Activated B cell treated with CpG ODN at 0.5 μM for 24 hours (primary cell): ENCODE measurements around the gene KCNQ1. TPM values are rescaled to one million over a fixed set of nuclear protein-coding genes. Genes with fewer than 3 reads are reported as not detected.
A peak's percentile ranks its signal among the peaks of the same experiment; 100 is the strongest.

Experiments
- ATAC-seq: fragments of 200-7000 bp; cut with Tn5 transposase; one replicate; pipeline ENCODE4 v1.10.0; 2021; ENCODE audit warnings: low read depth, mild to moderate bottlenecking, moderate library complexity
- CTCF ChIA-PET: fragments of 350-600 bp; sonication (Branson Sonifier 250); formaldehyde crosslinking; loops from one replicate; lab custom pipeline; 2021; ENCODE audit warnings: antibody characterized with exemption; lab: Charles Lee
- POLR2A ChIA-PET: fragments of 350-600 bp; sonication (Branson Sonifier 250); formaldehyde crosslinking; loops from one replicate; lab custom pipeline; 2021; ENCODE audit warnings: antibody characterized with exemption; lab: Charles Lee
- DNase-seq: peaks from one replicate; pipeline ENCODE4 v3.0.0; 2022
- H3K27ac Mint-ChIP-seq: one replicate; pipeline ENCODE4 v1.8.0; 2020; ENCODE audit warnings: mixed read lengths
- H3K27me3 Mint-ChIP-seq: one replicate; pipeline ENCODE4 v1.8.0; 2021; ENCODE audit warnings: mixed read lengths
- H3K36me3 Mint-ChIP-seq: one replicate; pipeline ENCODE4 v1.8.0; 2021; ENCODE audit warnings: low read depth, mixed read lengths
- H3K4me1 Mint-ChIP-seq: one replicate; pipeline ENCODE4 v1.8.0; 2021; ENCODE audit warnings: mixed read lengths
- H3K4me3 Mint-ChIP-seq: one replicate; pipeline ENCODE4 v1.8.0; 2020; ENCODE audit warnings: mild to moderate bottlenecking, mixed read lengths
- H3K9me3 Mint-ChIP-seq: one replicate; pipeline ENCODE4 v1.8.0; 2020; ENCODE audit warnings: mixed read lengths
- CTCF ChIP-seq: fragments of 200-600 bp; IDR thresholded peaks from one replicate; pipeline ENCODE4 v1.8.0; 2022; ENCODE audit warnings: antibody characterized with exemption, mild to moderate bottlenecking
- intact Hi-C: fragments of 100-400 bp; cut with micrococcal nuclease; formaldehyde crosslinking; loops from one replicate; pipeline ENCODE4 v1.15.1; 2024
- total RNA-seq: library from RNA; stranded (reverse); gene quantifications from 2 replicates; pipeline ENCODE4 v1.2.3, GENCODE V29; 2022

Gene KCNQ1
- total RNA-seq, 1 donor from 2014 or later: 6.5 TPM

GRCh38 chr11:2461253-2461955 is 16.6 kb downstream of the KCNQ1 start:
- ChIA-PET CTCF (no interaction called here), POLR2A (no interaction called here)
- Mint-ChIP-seq H3K27ac (no peak overlapping the region), H3K27me3 (no peaks in the 10 kb centered on the region), H3K4me1 (peaks cover 63% of the 10 kb centered on the region), H3K4me3 (no peak overlapping the region), H3K9me3 (no peaks in the 10 kb centered on the region), H3K36me3 (no peaks in the 10 kb centered on the region)
- TF ChIP-seq CTCF: no peak
- DNase-seq (no peak), ATAC-seq (no peak)
- intact Hi-C loops: no loop called here

GRCh38 chr11:2461956-2462542 is 17.2 kb downstream of the KCNQ1 start:
- H3K36me3 Mint-ChIP-seq: no peaks in the 10 kb centered on the region
- ChIA-PET POLR2A (no interaction called here), CTCF (interaction anchor here (0.7 to 0.8 kb wide), 2 partner anchors 425 to 457 kb away, joined by 3 read pairs; no protein-coding TSS in a partner anchor)
- DNase-seq (no peak), ATAC-seq (no peak)
- no peak overlapping the region for H3K4me3 Mint-ChIP-seq
- no peaks in the 10 kb centered on the region for H3K27me3 Mint-ChIP-seq
- intact Hi-C loops: loop anchor here (2.0 kb wide), 2 partner anchors 15 to 33 kb away; no protein-coding TSS in a partner anchor
- H3K27ac Mint-ChIP-seq: no peak overlapping the region
- TF ChIP-seq CTCF: no peak
- H3K4me1 Mint-ChIP-seq: peaks cover 69% of the 10 kb centered on the region
- H3K9me3 Mint-ChIP-seq: no peaks in the 10 kb centered on the region

- H3K36me3 Mint-ChIP-seq: no peaks in the 10 kb centered on the region
- H3K9me3 Mint-ChIP-seq: no peaks in the 10 kb centered on the region
- H3K27me3 Mint-ChIP-seq: no peaks in the 10 kb centered on the region
- intact Hi-C loops: loop anchor here (2.0 kb wide), 2 partner anchors 16 to 34 kb away; no protein-coding TSS in a partner anchor
- ATAC-seq (no peak), DNase-seq (no peak)
- H3K27ac Mint-ChIP-seq: no peak overlapping the region
- H3K4me1 Mint-ChIP-seq: peaks cover 74% of the 10 kb centered on the region
- TF ChIP-seq CTCF: no peak
- CTCF ChIA-PET: interaction anchor here (0.7 to 1.1 kb wide), 3 partner anchors 68 to 456 kb away, joined by 3 read pairs; no protein-coding TSS in a partner anchor
- POLR2A ChIA-PET: no interaction called here
- no peak overlapping the region for H3K4me3 Mint-ChIP-seq
Observed at GRCh38 chr11:2462543-2462985, 17.8 kb downstream of the KCNQ1 start.

GRCh38 chr11:2462986-2463765 is 18.4 kb downstream of the KCNQ1 start:
- no peak overlapping the region for H3K4me3 Mint-ChIP-seq
- ChIA-PET POLR2A (no interaction called here), CTCF (interaction anchor here (0.7 to 1.1 kb wide), 2 partner anchors 68 to 455 kb away, joined by 3 read pairs; no protein-coding TSS in a partner anchor)
- no peak overlapping the region for H3K27ac Mint-ChIP-seq
- no peak for DNase-seq
- H3K4me1 Mint-ChIP-seq: peaks cover 78% of the 10 kb centered on the region
- ATAC-seq: peak; percentile 53
- no peaks in the 10 kb centered on the region for H3K27me3 Mint-ChIP-seq
- TF ChIP-seq CTCF: no peak
- intact Hi-C loops: loop anchor here (2.0 kb wide), 2 partner anchors 16 to 34 kb away; no protein-coding TSS in a partner anchor
- H3K36me3 Mint-ChIP-seq: no peaks in the 10 kb centered on the region
- no peaks in the 10 kb centered on the region for H3K9me3 Mint-ChIP-seq
